ENCODE results near the gene FASTKD1. TPM values are rescaled to one million over a fixed set of nuclear protein-coding genes. Genes with fewer than 3 reads are reported as not detected.

Gene FASTKD1
- total RNA-seq, 1 donor: 25.9 TPM

GRCh38 chr2:169485650-169486138 is 88.0 kb downstream of the FASTKD1 start:
- DNase-seq (ENCODE audit: low read depth): no peak
- H3K4me3 ChIP-seq (ENCODE audit: low read depth, low read length): no peak overlapping the region
- no peak for TF ChIP-seq CTCF (IDR thresholded peaks at IDR 0.05; ENCODE audit: insufficient read depth, low read depth, low read length)

GRCh38 chr2:169480079-169480465 is 93.6 kb downstream of the FASTKD1 start:
- no peak for TF ChIP-seq CTCF (IDR thresholded peaks at IDR 0.05; ENCODE audit: insufficient read depth, low read depth, low read length)
- DNase-seq (ENCODE audit: low read depth): peak; percentile 25
- peak overlapping the region; percentile 85 for H3K4me3 ChIP-seq (ENCODE audit: low read depth, low read length)

Other genes starting within 250 kb of the FASTKD1 start
- gene LRP2, start 211.3 kb downstream of the FASTKD1 start, total RNA-seq: under 0.01 TPM in 2 replicates
- 5.6 and 6.1 TPM in 2 replicates for gene BBS5, start 94.4 kb downstream of the FASTKD1 start, total RNA-seq
- gene KLHL41, start 64.2 kb downstream of the FASTKD1 start, total RNA-seq: 0.32 and 0.43 TPM in 2 replicates
- gene PPIG, start 10.5 kb upstream of the FASTKD1 start, total RNA-seq: 21.6 and 35.8 TPM in 2 replicates
- gene CFAP210, start 120.5 kb upstream of the FASTKD1 start, total RNA-seq: not detected in 2 replicates
- 2.6 and 3.5 TPM in 2 replicates for gene PHOSPHO2, start 120.6 kb upstream of the FASTKD1 start, total RNA-seq
- gene KLHL23, start 160.0 kb upstream of the FASTKD1 start, total RNA-seq: 1.6 and 4.3 TPM in 2 replicates
- 91.5 and 125 TPM in 2 replicates for gene SSB, start 225.0 kb upstream of the FASTKD1 start, total RNA-seq